Activated CD8-positive, alpha-beta memory T cell treated with anti-CD3 and anti-CD28 coated beads, Interleukin-2, amount 50 U/mL, for 1 hour (primary cell): ENCODE data around the gene SMPD4.
A peak's percentile ranks its signal among the peaks of the same experiment; 100 is the strongest.
"Not testable (repeated sequence)": the region's sequence is repeated elsewhere in the genome, so short reads cannot be mapped to it uniquely, and the experiment has no call there.

Experiments used
- DNase-seq: peaks from one replicate; pipeline ENCODE4 v3.0.0-alpha.2; 2020; ENCODE audit errors: extremely low read depth

The SMPD4 gene

GRCh38 chr2:130181325-130181879 lies at the start of gene SMPD4:
Gene SMPD4 (minus strand): TSS chr2:130181602. CDS start chr2:130176592, 5,010 bp downstream.
- DNase-seq, result peak; percentile 91

- not testable (repeated sequence) for DNase-seq
Observed at GRCh38 chr2:130230907-130231306, 49.5 kb upstream of the SMPD4 start.

GRCh38 chr2:130230376-130230775 lies 49.0 kb upstream of the SMPD4 start:
- DNase-seq, result not testable (repeated sequence)

GRCh38 chr2:130229161-130229510 lies 47.7 kb upstream of the SMPD4 start:
- not testable (repeated sequence) for DNase-seq

GRCh38 chr2:130228467-130229160 lies 47.2 kb upstream of the SMPD4 start:
- DNase-seq, result not testable (repeated sequence)

- not testable (repeated sequence) for DNase-seq
Observed at GRCh38 chr2:130228005-130228404, 46.6 kb upstream of the SMPD4 start.

- DNase-seq, result not testable (repeated sequence)
Observed at GRCh38 chr2:130222523-130222922, 41.1 kb upstream of the SMPD4 start.

GRCh38 chr2:130220505-130220904 lies 39.1 kb upstream of the SMPD4 start:
- DNase-seq, result not testable (repeated sequence)

GRCh38 chr2:130219147-130219546 lies 37.7 kb upstream of the SMPD4 start:
- DNase-seq, result not testable (repeated sequence)

- DNase-seq, result not testable (repeated sequence)
Observed at GRCh38 chr2:130207051-130207450, 25.6 kb upstream of the SMPD4 start.

- not testable (repeated sequence) for DNase-seq
Observed at GRCh38 chr2:130203150-130203549, 21.7 kb upstream of the SMPD4 start.

GRCh38 chr2:130202518-130202917 lies 21.1 kb upstream of the SMPD4 start:
- DNase-seq, result not testable (repeated sequence)

- no peak for DNase-seq
Observed at GRCh38 chr2:130198343-130198742, 16.9 kb upstream of the SMPD4 start, which contains the start of gene TUBA3E. Gene TUBA3E (minus strand): TSS chr2:130198439. CDS start chr2:130198360, 79 bp downstream.

- DNase-seq, result not testable (repeated sequence)
Observed at GRCh38 chr2:130196052-130196451, 14.7 kb upstream of the SMPD4 start.

- not testable (repeated sequence) for DNase-seq
Observed at GRCh38 chr2:130195089-130195635, 13.8 kb upstream of the SMPD4 start.

GRCh38 chr2:130193824-130194223 lies 12.4 kb upstream of the SMPD4 start:
- not testable (repeated sequence) for DNase-seq

GRCh38 chr2:130192451-130192850 lies 11.0 kb upstream of the SMPD4 start:
- not testable (repeated sequence) for DNase-seq

GRCh38 chr2:130191319-130191718 lies 9.9 kb upstream of the SMPD4 start:
- DNase-seq, result not testable (repeated sequence)

- DNase-seq, result no peak
Observed at GRCh38 chr2:130190237-130190636, 8.8 kb upstream of the SMPD4 start.

- not testable (repeated sequence) for DNase-seq
Observed at GRCh38 chr2:130188958-130189357, 7.6 kb upstream of the SMPD4 start.

- DNase-seq, result not testable (repeated sequence)
Observed at GRCh38 chr2:130187859-130188792, 6.7 kb upstream of the SMPD4 start.

- no peak for DNase-seq
Observed at GRCh38 chr2:130187268-130187667, 5.9 kb upstream of the SMPD4 start.
